Measurements from ENCODE around the gene PIAS1.

- TF ChIP-seq REST (IDR thresholded peaks at IDR 0.05; ENCODE audit: insufficient read depth in 1 of 2, low read depth in 2 of 2, low read length in 2 of 2) (no peak), POLR2AphosphoS5 (IDR thresholded peaks at IDR 0.05; ENCODE audit: low read depth, low read length) (no peak), TAF1 (IDR thresholded peaks at IDR 0.05; ENCODE audit: borderline replicate concordance, insufficient read depth, low read length) (no peak), FOXP2 (optimal IDR thresholded peaks at IDR 0.05; ENCODE audit: borderline replicate concordance, extremely low read depth, extremely low read length, insufficient read depth) (no peak)
These were observed 142.5 kb downstream of the PIAS1 start for GRCh38 chr15:68196445-68197169.

Data from PFSK-1 (cell line).